ENCODE measurements around the gene IRGC. TPM values are rescaled to one million over a fixed set of nuclear protein-coding genes. Genes with fewer than 3 reads are reported as not detected.

IRGC gene
- total RNA-seq, 1 experiment from 2014 or later: not detected

- peak; percentile 21 for DNase-seq
- no peaks in the 10 kb centered on the region for H4K20me1 ChIP-seq (ENCODE audit: insufficient read depth, low read depth, low read length)
- H2AFZ ChIP-seq (ENCODE audit: low read length): no peak overlapping the region
- no peak overlapping the region for H3K4me2 ChIP-seq (ENCODE audit: low read depth, low read length, poor library complexity, severe bottlenecking)
- no peaks in the 10 kb centered on the region for H3K27me3 ChIP-seq (ENCODE audit: low read length)
- H3K9ac ChIP-seq (ENCODE audit: low read length): no peak overlapping the region
- H3K36me3 ChIP-seq (ENCODE audit: insufficient read depth, low read length): no peaks in the 10 kb centered on the region
- no peak overlapping the region for H3K4me3 ChIP-seq (ENCODE audit: low read length)
- peaks cover 5% of the 10 kb centered on the region for H3K4me1 ChIP-seq (ENCODE audit: low read length)
- no peak overlapping the region for H3K27ac ChIP-seq (ENCODE audit: low read length)
- no peaks in the 10 kb centered on the region for H3K79me2 ChIP-seq (ENCODE audit: low read length)
- no peaks in the 10 kb centered on the region for H3K9me2 ChIP-seq (replicated peaks; ENCODE audit: insufficient read depth, low read length)
- no peaks in the 10 kb centered on the region for H3K9me3 ChIP-seq (ENCODE audit: low read length)
These were observed 51.4 kb downstream of the IRGC start for GRCh38 chr19:43767316-43767715.

GRCh38 chr19:43767818-43768217 is 51.9 kb downstream of the IRGC start:
- Histone ChIP-seq H2AFZ (ENCODE audit: low read length) (no peak overlapping the region), H3K27me3 (ENCODE audit: low read length) (no peaks in the 10 kb centered on the region), H3K9me3 (ENCODE audit: low read length) (no peaks in the 10 kb centered on the region), H3K4me3 (ENCODE audit: low read length) (no peak overlapping the region), H3K9me2 (replicated peaks; ENCODE audit: insufficient read depth, low read length) (no peaks in the 10 kb centered on the region), H3K27ac (ENCODE audit: low read length) (no peak overlapping the region), H4K20me1 (ENCODE audit: insufficient read depth, low read depth, low read length) (no peaks in the 10 kb centered on the region), H3K36me3 (ENCODE audit: insufficient read depth, low read length) (no peaks in the 10 kb centered on the region), H3K4me1 (ENCODE audit: low read length) (peaks cover 5% of the 10 kb centered on the region), H3K9ac (ENCODE audit: low read length) (no peak overlapping the region), H3K4me2 (ENCODE audit: low read depth, low read length, poor library complexity, severe bottlenecking) (no peak overlapping the region), H3K79me2 (ENCODE audit: low read length) (no peaks in the 10 kb centered on the region)
- DNase-seq: no peak

GRCh38 chr19:43768273-43769050 is 52.6 kb downstream of the IRGC start:
- Histone ChIP-seq H3K9me2 (replicated peaks; ENCODE audit: insufficient read depth, low read length) (no peaks in the 10 kb centered on the region), H3K36me3 (ENCODE audit: insufficient read depth, low read length) (no peaks in the 10 kb centered on the region), H2AFZ (ENCODE audit: low read length) (no peak overlapping the region), H3K9ac (ENCODE audit: low read length) (no peak overlapping the region), H3K79me2 (ENCODE audit: low read length) (no peaks in the 10 kb centered on the region), H4K20me1 (ENCODE audit: insufficient read depth, low read depth, low read length) (no peaks in the 10 kb centered on the region), H3K27me3 (ENCODE audit: low read length) (no peaks in the 10 kb centered on the region), H3K9me3 (ENCODE audit: low read length) (no peaks in the 10 kb centered on the region), H3K27ac (ENCODE audit: low read length) (no peak overlapping the region), H3K4me3 (ENCODE audit: low read length) (no peak overlapping the region), H3K4me1 (ENCODE audit: low read length) (peaks cover 5% of the 10 kb centered on the region), H3K4me2 (ENCODE audit: low read depth, low read length, poor library complexity, severe bottlenecking) (no peak overlapping the region)
- no peak for DNase-seq

GRCh38 chr19:43769256-43769655 is 53.4 kb downstream of the IRGC start:
- no peaks in the 10 kb centered on the region for H3K27me3 ChIP-seq (ENCODE audit: low read length)
- no peak overlapping the region for H3K4me2 ChIP-seq (ENCODE audit: low read depth, low read length, poor library complexity, severe bottlenecking)
- no peak overlapping the region for H3K4me3 ChIP-seq (ENCODE audit: low read length)
- no peak overlapping the region for H3K27ac ChIP-seq (ENCODE audit: low read length)
- H2AFZ ChIP-seq (ENCODE audit: low read length): no peak overlapping the region
- no peaks in the 10 kb centered on the region for H4K20me1 ChIP-seq (ENCODE audit: insufficient read depth, low read depth, low read length)
- H3K9me3 ChIP-seq (ENCODE audit: low read length): no peaks in the 10 kb centered on the region
- DNase-seq: no peak
- no peak overlapping the region for H3K9ac ChIP-seq (ENCODE audit: low read length)
- no peaks in the 10 kb centered on the region for H3K36me3 ChIP-seq (ENCODE audit: insufficient read depth, low read length)
- H3K4me1 ChIP-seq (ENCODE audit: low read length): peaks cover 5% of the 10 kb centered on the region
- H3K9me2 ChIP-seq (replicated peaks; ENCODE audit: insufficient read depth, low read length): no peaks in the 10 kb centered on the region
- no peaks in the 10 kb centered on the region for H3K79me2 ChIP-seq (ENCODE audit: low read length)

Other genes starting within 250 kb of the IRGC start
- 5.6 and 9.9 TPM in 2 replicates for gene PHLDB3, start 211.3 kb upstream of the IRGC start, total RNA-seq (2014; rRNA removed; shearing (Covaris generic); ENCODE audit: low replicate concordance)
- 6.7 and 13.6 TPM in 2 replicates for gene ETHE1, start 188.9 kb upstream of the IRGC start, total RNA-seq (2014; rRNA removed; shearing (Covaris generic); ENCODE audit: low replicate concordance)
- gene ZNF575, start 182.9 kb upstream of the IRGC start, total RNA-seq (2014; rRNA removed; shearing (Covaris generic); ENCODE audit: low replicate concordance): 0.34 TPM in 1 of 2 replicates, not detected in the other
- 40.6 and 70.1 TPM in 2 replicates for gene XRCC1, start 140.5 kb upstream of the IRGC start, total RNA-seq (2014; rRNA removed; shearing (Covaris generic); ENCODE audit: low replicate concordance)
- 3.6 TPM in 1 of 2 replicates, not detected in the other for gene PINLYP, start 140.3 kb upstream of the IRGC start, total RNA-seq (2014; rRNA removed; shearing (Covaris generic); ENCODE audit: low replicate concordance)
- 10.1 and 10.8 TPM in 2 replicates for gene IRGQ, start 119.9 kb upstream of the IRGC start, total RNA-seq (2014; rRNA removed; shearing (Covaris generic); ENCODE audit: low replicate concordance)
- gene ZNF576, start 119.5 kb upstream of the IRGC start, total RNA-seq (2014; rRNA removed; shearing (Covaris generic); ENCODE audit: low replicate concordance): 6.2 and 9.1 TPM in 2 replicates
- not detected in 2 replicates for gene SRRM5, start 104.0 kb upstream of the IRGC start, total RNA-seq (2014; rRNA removed; shearing (Covaris generic); ENCODE audit: low replicate concordance)
- 37.9 and 94.7 TPM in 2 replicates for gene ZNF428, start 96.4 kb upstream of the IRGC start, total RNA-seq (2014; rRNA removed; shearing (Covaris generic); ENCODE audit: low replicate concordance)
- not detected in 2 replicates for gene CADM4, start 76.2 kb upstream of the IRGC start, total RNA-seq (2014; rRNA removed; shearing (Covaris generic); ENCODE audit: low replicate concordance)
- gene PLAUR, start 45.9 kb upstream of the IRGC start, total RNA-seq (2014; rRNA removed; shearing (Covaris generic); ENCODE audit: low replicate concordance): not detected in 2 replicates
- gene SMG9, start 38.9 kb downstream of the IRGC start, total RNA-seq (2014; rRNA removed; shearing (Covaris generic); ENCODE audit: low replicate concordance): 11.0 and 27.8 TPM in 2 replicates
- gene KCNN4, start 64.9 kb downstream of the IRGC start, total RNA-seq (2014; rRNA removed; shearing (Covaris generic); ENCODE audit: low replicate concordance): 0.32 TPM in 1 of 2 replicates, not detected in the other
- not detected in 2 replicates for gene LYPD5, start 86.4 kb downstream of the IRGC start, total RNA-seq (2014; rRNA removed; shearing (Covaris generic); ENCODE audit: low replicate concordance)
- gene ZNF283, start 111.2 kb downstream of the IRGC start, total RNA-seq (2014; rRNA removed; shearing (Covaris generic); ENCODE audit: low replicate concordance): 14.4 and 18.5 TPM in 2 replicates
- gene ZNF404, start 167.9 kb downstream of the IRGC start, total RNA-seq (2014; rRNA removed; shearing (Covaris generic); ENCODE audit: low replicate concordance): 0.22 and 2.6 TPM in 2 replicates
- 17.5 and 21.7 TPM in 2 replicates for gene ZNF45, start 219.2 kb downstream of the IRGC start, total RNA-seq (2014; rRNA removed; shearing (Covaris generic); ENCODE audit: low replicate concordance)
- 0.19 TPM in 1 of 2 replicates, not detected in the other for gene ZNF221, start 235.2 kb downstream of the IRGC start, total RNA-seq (2014; rRNA removed; shearing (Covaris generic); ENCODE audit: low replicate concordance)